Epithelial cell of prostate (primary cell): ENCODE data around the gene TBC1D22A.
"Not testable (repeated sequence)": the region's sequence is repeated elsewhere in the genome, so short reads cannot be mapped to it uniquely, and the experiment has no call there.

Experiments used
- DNase-seq: peaks from one replicate; pipeline ENCODE4 v3.0.0-alpha.2; 2011; ENCODE audit warnings: low read depth, low spot score
- H3K27ac ChIP-seq: fragments of 450-650 bp; 2 replicates; pipeline ENCODE4 v1.5.1; 2017; ENCODE audit warnings: mild to moderate bottlenecking

TBC1D22A gene

DNA sequence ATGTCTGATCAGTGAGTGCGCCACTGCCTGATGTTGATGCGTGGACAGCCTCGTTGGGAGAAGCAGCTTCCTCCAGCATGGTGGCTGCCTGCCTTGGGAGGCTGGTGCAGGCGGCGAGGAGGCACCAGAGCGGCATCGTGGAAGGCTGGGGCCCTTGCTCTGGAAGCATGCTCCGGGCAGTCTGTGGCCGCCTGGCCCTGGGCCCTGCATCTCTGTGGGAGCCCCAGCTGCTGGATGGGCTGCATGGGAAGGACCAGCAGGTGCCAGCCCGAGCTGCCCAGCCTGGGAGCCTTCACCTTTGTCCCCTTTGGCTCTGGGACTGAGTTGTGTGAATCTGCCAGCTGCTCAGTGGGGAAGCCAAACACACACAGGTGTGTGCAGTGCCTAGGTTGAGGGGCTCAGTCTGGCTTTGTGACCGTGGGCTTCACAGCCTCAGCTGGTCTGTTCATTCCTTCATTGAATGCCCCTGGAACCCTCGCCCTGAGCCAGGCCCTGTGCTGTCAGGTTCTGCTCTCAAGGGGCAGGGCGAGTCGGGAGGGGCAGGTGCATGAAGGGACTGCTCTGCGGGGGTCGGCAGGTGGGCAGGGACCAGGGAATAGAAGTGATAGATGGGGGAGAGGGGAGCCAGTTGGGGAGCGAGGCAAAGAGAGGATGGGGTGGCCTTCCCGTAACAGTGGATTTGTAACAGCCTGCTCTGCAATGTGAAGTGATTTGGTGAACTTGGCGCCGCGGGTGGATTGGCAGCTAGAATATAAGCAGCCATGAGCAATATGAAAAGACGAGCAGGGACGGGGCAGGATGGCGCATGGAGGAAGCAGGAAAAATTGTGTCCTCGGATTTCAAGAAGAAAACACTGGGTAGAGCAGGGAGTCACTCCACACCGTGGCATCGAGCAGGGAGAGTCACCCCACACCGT is 354.2 kb downstream of the TBC1D22A start:
- no peak for DNase-seq
- H3K27ac ChIP-seq, result no peak overlapping the region

DNA sequence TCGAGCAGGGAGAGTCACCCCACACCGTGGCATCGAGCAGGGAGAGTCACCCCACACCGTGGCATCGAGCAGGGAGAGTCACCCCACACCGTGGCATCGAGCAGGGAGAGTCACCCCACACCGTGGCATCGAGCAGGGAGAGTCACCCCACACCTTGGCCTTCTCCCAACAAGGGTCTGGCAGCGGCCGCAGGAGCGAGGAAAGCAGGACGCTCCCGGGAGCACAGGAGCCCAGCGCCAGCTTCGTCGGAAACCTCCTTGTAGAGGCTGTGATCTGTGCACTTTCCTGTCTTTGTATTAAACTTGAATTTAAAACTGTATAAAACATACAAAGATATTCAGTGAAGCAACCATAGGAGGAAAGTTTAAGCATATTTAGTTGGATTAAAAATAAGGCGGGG is 355.0 kb downstream of the TBC1D22A start:
- DNase-seq, H3K27ac ChIP-seq: not testable (repeated sequence)

DNA sequence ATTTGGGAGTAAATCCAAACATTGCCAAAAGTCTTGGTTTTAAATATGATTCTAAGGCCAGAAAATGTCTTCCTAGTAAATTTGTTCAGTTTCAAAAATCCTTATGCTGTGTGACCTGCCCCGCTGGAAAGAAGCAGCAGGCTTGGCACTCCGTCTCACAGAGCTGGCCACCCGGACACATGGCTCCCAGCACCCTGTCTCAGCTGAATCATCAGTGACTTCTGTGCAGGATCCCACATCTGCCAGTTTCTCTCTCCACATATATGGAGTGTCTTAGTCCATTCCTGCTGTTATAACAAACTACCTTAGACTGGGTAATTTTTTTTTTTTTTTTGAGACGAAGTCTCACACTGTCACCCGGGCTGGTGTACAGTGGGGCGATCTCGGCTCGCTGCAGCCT is 356.7 kb downstream of the TBC1D22A start:
- no peak for DNase-seq
- H3K27ac ChIP-seq, result no peak overlapping the region

DNA sequence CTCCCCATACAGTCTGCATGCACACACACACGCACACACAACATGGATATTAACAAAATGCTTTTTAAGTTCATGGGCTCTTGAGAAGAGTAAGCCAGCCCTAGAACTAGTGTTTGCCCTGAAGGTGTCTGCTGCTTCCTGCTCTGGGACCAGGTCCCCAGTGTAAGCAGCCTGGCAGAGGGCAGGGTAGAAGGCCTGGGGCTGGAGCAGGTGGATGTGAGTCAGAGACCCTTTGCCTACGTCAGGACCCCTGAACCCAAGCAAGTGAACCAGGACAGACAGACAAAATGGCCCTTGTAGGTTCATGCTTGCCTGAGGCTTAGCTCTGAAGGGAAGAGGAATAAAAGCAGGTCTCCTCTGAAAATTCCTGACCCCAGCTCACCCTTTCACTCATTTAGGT is 357.9 kb downstream of the TBC1D22A start:
- H3K27ac ChIP-seq, result no peak overlapping the region
- DNase-seq, result no peak

DNA sequence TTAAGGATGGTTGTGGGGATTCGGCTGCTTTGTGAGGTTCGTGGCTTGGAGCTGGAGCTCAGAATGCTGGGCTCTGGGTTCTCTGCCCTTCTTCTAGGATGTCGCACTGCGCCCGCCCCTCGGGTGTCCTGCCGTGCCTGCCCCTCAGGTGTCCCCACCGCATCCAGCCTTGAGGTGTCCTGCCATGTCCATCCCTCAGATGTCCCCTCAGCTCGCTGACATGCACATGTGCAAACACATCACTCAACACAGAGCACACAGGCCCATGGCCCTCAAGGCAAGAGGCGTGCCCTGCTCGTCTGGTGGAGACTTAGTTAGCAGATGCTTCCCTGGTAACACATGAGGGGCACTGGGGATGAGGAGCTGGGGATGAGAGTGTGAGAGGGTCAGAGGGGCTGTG is 359.3 kb downstream of the TBC1D22A start:
- H3K27ac ChIP-seq, result no peak overlapping the region
- DNase-seq, result no peak

DNA sequence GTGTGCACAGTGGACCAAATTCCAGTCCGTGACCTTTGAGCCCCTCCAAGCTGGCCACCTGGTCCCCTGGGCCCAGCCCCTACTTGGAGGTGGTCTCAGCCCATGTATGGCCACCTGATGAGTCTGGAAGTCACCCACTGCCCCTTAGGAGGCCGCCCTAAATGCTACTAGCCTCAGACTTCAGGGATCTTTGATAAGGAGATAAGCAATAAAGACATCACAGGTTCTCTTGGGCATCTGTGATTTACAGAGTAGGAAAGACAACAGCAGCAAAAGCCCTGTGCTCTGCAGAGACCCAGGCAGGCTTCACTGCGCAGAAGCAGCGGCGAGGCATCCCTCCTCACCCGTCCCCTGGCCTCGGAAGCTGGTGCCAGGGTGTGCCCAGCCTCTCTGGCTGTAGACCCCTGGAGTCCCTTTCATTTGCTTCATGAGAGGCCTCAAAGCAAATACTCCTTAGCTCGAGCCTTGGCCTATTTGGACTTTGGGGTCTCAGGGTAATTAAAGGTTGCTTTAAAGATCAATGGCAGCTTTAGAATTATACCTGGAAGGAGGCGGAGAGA is 360.1 kb downstream of the TBC1D22A start:
- no peak overlapping the region for H3K27ac ChIP-seq
- DNase-seq, result no peak

DNA sequence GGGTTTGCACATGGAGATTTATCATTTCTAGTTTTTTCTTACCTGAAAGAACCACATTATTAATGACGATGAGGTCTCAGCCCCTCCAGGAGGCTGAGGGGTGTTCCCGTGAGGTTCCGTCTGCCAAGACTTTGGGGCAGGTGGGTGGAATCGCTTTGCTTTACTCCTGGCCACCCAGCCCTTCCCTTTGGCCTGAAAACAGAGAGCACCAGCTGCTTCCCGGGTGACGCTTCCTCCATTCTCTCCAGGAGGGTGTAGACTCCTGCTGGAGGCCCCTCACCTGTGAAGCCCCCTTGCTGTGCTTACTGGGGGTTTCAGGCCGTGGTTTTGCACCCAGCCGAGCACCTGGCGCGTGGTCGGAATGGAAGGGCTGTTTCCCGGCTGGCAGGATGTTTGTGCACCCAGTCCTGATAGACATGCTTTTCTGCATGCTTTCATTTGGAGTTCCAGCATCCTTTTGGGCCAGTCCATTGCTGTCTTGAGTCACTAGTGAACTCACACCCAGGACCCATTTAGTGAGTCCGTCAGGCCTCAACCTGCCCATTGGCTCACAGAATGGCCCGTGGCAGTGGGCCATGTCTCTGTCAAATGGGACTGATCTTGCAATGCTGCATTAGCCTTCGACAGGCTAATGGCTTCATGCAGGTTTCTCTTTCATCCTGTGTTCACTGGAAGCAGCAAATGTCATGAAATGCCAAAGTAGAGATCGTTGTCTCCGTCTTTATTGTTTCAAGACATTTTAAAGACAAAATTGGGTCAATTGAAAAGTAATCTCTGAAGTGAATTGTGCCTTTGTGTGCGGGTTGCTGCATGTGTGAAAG is 360.8 kb downstream of the TBC1D22A start:
- peak; percentile 31 for DNase-seq
- H3K27ac ChIP-seq, result no peak overlapping the region

DNA sequence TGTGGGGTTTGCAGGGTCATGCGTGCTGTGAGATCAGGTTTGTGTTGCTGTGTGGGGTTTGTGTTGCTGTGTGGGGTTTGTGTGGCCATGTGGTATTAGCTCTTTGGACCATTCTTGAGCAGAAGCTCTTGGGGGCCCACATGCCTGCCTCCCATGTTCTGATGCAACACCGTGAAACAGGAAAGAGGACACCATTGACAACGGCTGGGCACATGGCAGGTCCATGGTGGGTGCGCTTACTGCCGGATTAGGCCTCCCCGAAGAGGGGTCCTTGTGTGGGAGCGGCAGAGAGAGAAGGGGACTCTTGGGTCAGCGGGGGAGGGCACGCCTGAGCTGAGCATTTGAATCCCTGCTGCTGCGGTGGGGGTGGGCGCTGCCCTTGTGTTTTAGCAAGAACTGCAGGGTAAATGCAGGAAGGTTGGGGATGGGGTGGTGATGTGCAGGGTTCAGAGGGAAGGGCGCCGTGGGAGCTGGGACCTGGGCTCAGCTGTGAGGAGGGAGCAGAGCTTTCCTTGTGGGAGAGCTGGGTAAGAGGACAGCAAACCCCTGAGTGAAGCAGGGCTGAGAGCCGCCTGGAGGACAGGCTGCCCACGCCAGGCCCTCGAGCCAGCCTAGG is 361.5 kb downstream of the TBC1D22A start:
- no peak for DNase-seq

DNA sequence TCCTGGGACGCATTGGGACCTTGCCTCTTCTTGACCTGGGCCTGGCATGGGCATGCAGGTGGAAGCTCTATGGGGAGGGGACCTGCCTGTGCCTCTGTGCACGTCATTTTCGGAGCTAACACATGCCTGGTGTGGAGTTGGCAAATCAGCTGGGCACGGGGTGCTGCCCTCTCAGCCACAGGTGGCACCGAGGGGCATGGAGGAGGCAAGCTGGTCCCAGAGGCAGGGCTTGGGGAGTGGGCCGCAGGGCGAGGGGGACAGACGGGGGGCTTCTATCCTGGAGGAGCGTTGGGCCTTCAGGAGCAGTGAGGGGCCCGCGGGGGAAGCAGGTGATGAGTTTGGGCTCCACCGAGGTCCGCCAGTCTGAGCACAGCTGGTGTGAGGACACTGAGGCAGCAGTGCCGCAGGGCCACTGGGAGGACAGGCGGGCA is 362.0 kb downstream of the TBC1D22A start:
- DNase-seq, result no peak
- H3K27ac ChIP-seq, result no peak overlapping the region

More for the DNA sequence above, 361.5 kb downstream of the TBC1D22A start:
- H3K27ac ChIP-seq, result no peak overlapping the region

DNA sequence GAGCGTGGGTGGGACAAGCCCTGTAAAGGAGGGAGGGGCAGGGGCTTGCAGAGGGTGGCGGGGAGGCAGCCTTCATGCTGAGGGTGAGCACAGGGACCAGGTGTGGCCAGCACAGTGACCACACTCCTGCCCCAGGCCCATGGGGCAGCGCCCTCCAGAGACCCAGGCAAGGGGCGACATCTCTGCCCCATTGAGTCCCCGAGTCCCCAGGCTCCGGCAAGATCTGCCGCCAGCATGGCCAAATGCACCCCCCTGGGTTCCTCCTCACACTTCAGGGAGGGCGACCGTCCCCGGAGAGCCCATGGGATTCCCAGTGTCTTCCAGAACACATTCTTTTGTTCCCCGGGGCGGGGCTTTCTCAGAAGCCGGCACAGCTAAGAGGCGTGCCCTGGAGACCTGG is 362.5 kb downstream of the TBC1D22A start:
- no peak overlapping the region for H3K27ac ChIP-seq
- DNase-seq, result no peak

DNA sequence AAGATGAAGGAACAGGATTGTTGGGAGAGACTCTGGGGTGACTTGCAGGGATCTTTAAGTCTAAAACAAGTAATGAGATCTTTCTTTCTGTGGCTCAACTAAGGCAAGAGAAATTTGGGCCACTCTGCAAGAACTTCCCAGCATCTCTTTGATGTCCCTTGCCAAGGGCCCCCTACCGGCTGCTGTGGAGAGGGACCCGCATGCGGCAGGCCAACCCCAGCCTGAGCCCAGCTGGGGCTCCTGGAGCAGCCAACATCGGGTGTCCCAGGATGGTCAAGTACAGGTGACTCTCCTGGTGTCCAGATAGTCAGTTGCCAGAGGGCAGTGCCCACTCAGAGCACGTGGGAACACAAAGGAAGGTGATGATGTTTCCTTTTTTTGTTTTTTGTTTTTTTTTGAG is 363.2 kb downstream of the TBC1D22A start:
- no peak for DNase-seq
- no peak overlapping the region for H3K27ac ChIP-seq

DNA sequence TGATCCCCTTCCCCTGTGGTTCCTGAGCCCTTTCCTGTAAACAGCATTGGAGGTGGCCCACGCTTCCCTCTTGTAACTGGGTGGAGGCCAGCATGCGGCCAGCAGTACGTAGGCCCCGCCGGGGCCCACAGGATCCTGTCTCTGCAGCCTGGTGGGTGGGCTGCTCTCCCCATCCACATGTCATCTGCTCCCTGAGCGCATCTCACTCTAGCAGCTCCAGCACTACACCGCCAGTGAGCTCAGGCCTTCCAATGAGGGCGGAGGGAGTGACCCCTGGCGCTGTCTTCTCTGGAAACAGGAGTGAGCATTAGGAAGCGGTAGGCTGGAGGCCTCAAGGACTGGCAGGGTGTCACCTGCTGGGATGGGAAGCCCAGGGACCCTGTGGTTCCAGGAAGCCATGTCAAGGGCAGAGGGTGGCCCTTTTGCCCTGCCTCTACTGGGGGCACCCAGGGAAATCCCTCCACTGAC is 363.9 kb downstream of the TBC1D22A start:
- H3K27ac ChIP-seq, result no peak overlapping the region
- no peak for DNase-seq

DNA sequence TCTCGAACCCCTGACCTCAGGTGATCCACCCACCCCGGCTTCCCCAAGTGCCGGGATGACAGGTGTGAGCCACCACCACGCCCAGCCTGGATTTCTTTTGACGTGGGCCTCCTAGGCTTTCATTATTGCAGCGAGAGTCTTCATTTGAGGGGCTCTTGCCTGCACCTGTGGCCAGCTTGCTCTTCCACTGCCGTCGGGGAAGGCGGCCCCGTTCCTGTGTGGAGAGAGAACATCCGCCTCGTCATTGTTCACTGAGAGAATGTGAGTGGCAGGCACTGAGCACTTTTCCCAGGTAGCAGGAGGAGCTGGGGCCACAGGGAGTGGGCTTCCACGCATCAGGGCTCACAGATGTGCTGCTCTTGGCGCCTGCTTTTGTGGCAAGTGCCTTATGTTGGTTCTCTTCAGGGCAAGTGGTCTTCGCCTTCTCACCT is 365.0 kb downstream of the TBC1D22A start:
- H3K27ac ChIP-seq, result no peak overlapping the region
- DNase-seq, result no peak

DNA sequence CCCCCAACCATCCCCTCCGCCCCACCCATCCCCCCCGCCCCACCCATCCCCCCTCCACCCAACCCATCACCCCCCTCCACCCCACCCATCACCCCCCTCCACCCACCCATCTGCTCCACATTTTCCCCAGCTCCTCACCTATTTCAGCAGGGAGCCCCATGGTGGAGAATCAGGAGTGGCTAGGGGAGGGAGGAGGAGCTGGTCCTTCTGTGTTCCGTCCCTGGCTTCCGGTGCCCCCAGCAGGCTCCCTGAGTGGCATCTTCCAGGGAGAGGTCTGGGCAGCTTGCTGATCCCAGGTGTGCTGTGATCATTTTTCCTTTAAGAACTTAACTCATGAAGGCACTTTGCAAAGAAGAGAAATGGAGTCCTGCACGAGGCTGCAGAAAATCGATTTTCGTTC is 365.8 kb downstream of the TBC1D22A start:
- H3K27ac ChIP-seq, result no peak overlapping the region
- DNase-seq, result no peak

DNA sequence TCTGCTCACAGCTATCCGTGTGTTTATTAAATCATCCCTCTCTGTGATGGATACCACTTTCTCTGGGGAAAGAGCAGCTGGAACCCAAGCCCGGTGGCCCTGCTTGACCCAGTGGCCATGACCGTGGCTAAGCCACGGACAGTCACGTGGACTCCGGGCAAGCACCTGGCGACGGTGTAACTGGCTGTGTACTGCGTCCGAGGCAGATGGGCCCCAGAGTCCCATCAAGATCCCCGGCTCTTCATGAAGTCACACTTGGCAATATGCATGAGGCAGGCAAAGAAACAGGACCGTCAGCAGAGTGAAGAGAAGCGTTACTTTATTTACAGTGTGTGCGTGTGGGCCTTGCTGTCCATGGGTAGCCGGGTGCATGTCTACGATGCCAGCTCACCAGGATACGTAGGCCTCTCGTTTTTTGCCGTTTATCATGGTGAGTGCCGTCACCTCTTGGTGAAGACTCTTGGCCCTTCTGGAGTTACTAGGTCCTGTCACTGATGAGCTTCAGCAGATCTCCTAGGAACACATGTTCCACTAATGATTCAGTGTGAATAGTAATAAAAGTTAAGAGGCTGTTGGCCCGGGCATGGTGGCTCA is 366.3 kb downstream of the TBC1D22A start:
- peak overlapping the region; percentile 51 for H3K27ac ChIP-seq
- no peak for DNase-seq

DNA sequence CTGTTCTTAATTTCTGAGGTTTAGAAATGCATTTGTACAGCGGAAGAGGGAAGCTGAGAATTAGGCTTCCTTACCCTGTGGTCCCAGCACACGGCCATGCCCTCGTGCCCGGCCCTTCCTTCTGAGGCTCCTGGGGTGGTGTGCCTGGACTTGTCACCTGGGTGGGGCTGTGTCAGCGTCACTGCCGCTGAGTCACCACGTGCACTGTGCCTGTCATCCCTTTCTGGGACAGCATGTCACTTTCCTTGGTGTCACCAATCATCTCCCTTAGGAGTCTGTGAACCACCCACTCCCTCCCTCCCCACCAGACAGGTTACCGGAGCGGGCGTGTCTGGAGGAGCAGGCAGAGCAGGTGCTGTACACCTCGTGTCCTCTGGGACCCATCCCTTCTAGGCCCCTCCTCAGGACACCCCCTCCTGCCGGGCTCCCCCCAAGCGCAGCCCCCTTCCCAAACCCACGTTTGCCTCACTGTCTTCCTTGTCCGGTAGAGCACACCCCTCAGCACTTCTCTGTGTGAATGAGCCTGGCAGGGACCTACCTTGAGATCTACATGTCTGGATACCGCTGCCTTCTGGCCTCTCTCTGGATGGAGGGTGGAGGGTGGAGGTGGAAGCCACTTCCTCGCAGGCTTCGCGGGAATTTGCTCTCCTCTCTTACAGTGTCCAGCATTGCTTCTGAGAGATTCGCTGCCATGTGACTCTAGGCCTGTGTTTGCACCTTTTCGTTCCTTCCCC is 367.6 kb downstream of the TBC1D22A start:
- peak; percentile 71 for DNase-seq
- H3K27ac ChIP-seq, result peak overlapping the region; percentile 51

DNA sequence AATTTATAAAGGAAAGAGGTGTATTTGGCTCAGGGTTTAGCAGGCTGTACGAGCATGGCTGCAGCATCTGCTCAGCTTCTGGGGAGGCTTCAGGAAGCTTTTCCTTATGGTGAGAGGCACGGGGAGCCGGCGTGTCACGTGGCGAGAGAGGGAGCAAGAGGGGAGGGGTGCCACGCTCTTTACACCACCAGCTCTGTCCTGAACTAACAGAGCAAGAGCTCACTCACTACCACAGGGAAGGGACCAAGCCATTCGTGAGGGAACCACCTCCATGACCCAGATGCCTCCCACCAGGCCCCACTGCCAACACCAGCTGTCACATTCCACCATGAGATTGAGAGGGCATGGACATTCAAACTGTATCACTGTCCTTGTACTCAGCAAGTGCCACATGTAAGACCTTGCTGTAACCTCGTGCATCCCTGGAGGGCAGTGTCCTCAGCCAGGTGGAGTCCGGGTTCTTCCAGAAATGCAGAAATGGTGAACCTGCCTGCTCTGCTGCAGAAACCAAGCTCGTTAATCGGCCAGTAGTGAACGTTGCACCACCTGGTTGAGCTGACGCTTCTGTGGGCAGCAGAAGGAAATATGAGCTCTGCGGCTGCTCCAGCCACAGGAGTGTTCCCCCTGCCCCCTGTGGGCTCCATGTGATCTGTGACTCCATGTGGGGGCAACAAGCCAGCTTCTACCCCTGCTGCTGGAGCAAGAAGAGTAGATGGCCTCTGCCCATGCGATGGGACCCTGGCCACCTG is 368.6 kb downstream of the TBC1D22A start:
- H3K27ac ChIP-seq, result no peak overlapping the region
- no peak for DNase-seq

DNA sequence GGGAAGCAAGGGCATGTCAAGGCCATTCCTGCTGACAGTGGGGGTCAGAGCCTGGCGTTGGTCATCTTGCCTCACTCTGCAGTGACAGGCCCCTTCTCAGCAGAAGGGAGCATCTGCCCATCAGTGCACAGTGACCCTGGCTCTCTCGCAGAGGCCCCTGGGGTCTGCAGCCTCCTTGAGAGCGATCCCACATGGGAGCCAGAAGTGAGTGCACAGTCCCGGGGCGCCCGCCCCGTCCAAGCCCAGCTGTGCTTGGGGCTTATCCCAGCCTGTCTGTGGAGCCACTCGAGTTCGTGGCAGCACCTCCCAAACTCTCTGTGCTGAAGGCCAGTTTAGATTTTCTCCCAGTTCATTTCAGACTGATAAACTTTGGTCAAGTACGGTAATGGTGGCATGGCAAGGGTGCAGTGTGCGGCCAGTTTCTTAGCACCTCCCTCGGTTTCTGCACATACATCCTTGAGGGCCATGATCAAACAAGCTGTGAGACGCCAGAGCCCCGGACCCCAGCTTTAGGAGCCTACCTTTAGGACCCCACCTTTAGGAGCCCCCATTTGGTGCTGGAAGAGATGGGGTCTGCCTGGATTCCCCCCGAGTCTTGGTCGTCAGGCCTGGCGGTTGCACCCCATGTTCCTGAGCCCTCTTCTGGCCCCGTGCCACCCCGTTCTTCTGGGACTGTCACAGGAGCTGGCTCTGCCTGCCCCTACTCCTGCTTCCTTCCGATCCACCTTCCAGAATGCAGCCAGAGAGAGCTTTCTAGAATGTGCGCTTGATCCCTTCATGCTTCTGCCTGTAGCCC is 369.4 kb downstream of the TBC1D22A start:
- DNase-seq, result no peak

More for the DNA sequence above, 369.4 kb downstream of the TBC1D22A start:
- H3K27ac ChIP-seq, result no peak overlapping the region
